PC-3 (cell line): ENCODE results near the gene CSDE1.

ENCODE experiments used
- CTCF ChIP-seq: fragments of 300-600 bp; sonication (generic); conservative IDR thresholded peaks from 2 replicates; pipeline ENCODE4 v1.5.1; 2017; ENCODE audit warnings: antibody characterized with exemption, low read depth, mild to moderate bottlenecking, low read length
- EZH2 ChIP-seq: fragments of 300-600 bp; sonication (generic); IDR thresholded peaks from one replicate; pipeline ENCODE4 v1.6.1; 2017; ENCODE audit warnings: antibody characterized with exemption, mild to moderate bottlenecking, low read length; ENCODE audit not compliant: unreplicated experiment
- EZH2phosphoT487 ChIP-seq: fragments of 300-600 bp; sonication (generic); IDR thresholded peaks from 2 replicates; pipeline ENCODE4 v1.6.1; 2018; ENCODE audit warnings: mild to moderate bottlenecking, antibody characterized with exemption, low read length, borderline replicate concordance

DNA sequence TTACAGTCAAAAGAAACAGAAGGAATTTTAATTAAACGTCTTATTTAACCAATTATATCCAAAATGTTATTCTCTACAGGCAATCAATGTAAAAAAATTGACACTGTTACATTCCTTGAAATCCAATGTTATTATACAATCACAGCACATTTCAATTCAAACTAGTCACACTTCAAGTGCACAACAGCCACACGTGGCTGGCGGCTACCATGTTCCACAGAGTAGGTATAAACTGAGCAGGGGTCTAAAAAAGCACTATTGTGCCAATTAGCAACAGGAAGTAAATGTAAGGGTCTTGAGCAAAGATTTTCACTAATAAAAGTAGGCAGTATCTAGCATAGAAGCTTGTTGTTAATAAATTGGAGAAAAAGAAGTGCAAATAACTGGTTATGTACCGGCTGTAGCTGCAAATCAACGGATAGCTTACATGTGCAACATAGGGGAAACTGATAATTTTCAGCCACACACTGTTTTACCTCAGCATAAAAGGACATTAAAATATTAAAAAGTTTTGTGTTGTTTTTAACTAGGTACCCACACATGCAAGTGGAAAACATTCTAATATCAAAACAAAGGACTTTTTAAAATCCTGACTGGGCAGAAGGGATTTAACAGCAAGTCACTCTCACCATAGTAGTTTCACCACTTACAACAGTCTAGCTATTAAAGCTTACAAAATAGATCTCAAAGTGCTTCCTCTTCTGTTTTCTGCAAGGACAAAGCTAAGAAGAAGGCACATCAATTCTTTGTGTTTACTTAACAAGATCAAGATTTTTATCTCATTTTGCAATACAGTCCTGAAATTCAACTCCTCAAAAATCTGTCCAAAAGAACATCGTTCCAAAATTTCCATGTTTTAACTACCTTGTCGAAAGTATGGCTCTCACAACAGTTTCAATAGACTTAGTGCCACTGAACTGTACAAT lies 2.5 kb downstream of the CSDE1 start:
- no peak for TF ChIP-seq EZH2
- no peak for TF ChIP-seq CTCF
- TF ChIP-seq EZH2phosphoT487, result no peak
